Ishikawa (cell line): ENCODE data around the gene PCSK2.

Experiments used
- CEBPB ChIP-seq: IDR thresholded peaks from 2 replicates; pipeline ENCODE4 v1.6.1; 2012
- EP300 ChIP-seq: IDR thresholded peaks from 2 replicates; pipeline ENCODE4 v1.6.1; 2012; ENCODE audit warnings: borderline replicate concordance
- FOXM1 ChIP-seq: IDR thresholded peaks from 2 replicates; pipeline ENCODE4 v1.6.1; 2012; ENCODE audit warnings: low read depth, borderline replicate concordance
- RAD21 ChIP-seq: IDR thresholded peaks from 2 replicates; pipeline ENCODE4 v1.6.1; 2012; ENCODE audit warnings: low read depth
- TF ChIP-seq, protein P1 (sequence below): IDR thresholded peaks from 2 replicates; pipeline ENCODE4 v1.6.1; 2012
- TF ChIP-seq, protein P2 (sequence below): IDR thresholded peaks from 2 replicates; pipeline ENCODE4 v1.6.1; 2012

DNA sequence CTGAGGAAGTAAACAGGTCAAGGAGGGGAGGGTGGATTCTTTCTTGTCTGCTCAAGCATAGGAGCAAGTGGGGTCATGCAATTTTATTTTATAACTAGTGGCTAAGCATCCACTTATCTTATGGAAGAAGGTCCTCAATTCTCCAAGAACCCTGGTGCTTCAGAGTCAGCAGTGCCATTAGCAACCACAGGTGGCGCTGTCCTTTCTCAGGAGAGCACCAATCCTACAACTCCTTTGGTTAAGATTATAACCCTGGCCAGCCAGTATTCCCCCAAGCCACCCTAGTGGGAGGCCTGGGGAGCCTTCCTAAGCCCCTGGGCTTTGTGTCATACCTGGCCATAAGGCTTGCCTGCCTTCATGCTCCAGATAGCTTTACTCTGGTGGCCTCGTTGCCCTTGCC lies 60.7 kb downstream of the PCSK2 start:
- TF ChIP-seq RAD21 (no peak), FOXM1 (no peak), EP300 (no peak), CEBPB (no peak)
- TF ChIP-seq, protein P1, sequence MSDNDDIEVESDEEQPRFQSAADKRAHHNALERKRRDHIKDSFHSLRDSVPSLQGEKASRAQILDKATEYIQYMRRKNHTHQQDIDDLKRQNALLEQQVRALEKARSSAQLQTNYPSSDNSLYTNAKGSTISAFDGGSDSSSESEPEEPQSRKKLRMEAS: no peak
- TF ChIP-seq, protein P2, sequence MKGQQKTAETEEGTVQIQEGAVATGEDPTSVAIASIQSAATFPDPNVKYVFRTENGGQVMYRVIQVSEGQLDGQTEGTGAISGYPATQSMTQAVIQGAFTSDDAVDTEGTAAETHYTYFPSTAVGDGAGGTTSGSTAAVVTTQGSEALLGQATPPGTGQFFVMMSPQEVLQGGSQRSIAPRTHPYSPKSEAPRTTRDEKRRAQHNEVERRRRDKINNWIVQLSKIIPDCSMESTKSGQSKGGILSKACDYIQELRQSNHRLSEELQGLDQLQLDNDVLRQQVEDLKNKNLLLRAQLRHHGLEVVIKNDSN: no peak
